GM10266 (cell line): ENCODE results near the gene INAFM1.

Source experiments
- DNase-seq: peaks from one replicate; pipeline ENCODE4 v3.0.0; 2012; ENCODE audit errors: extremely low spot score
- TF ChIP-seq, protein P1 (sequence below): IDR thresholded peaks from 2 replicates; pipeline ENCODE4 v1.5.1; 2012; ENCODE audit warnings: mild to moderate bottlenecking, low read depth; ENCODE audit not compliant: control insufficient read depth, insufficient read depth; ENCODE audit errors: missing control alignments

Gene INAFM1

DNA sequence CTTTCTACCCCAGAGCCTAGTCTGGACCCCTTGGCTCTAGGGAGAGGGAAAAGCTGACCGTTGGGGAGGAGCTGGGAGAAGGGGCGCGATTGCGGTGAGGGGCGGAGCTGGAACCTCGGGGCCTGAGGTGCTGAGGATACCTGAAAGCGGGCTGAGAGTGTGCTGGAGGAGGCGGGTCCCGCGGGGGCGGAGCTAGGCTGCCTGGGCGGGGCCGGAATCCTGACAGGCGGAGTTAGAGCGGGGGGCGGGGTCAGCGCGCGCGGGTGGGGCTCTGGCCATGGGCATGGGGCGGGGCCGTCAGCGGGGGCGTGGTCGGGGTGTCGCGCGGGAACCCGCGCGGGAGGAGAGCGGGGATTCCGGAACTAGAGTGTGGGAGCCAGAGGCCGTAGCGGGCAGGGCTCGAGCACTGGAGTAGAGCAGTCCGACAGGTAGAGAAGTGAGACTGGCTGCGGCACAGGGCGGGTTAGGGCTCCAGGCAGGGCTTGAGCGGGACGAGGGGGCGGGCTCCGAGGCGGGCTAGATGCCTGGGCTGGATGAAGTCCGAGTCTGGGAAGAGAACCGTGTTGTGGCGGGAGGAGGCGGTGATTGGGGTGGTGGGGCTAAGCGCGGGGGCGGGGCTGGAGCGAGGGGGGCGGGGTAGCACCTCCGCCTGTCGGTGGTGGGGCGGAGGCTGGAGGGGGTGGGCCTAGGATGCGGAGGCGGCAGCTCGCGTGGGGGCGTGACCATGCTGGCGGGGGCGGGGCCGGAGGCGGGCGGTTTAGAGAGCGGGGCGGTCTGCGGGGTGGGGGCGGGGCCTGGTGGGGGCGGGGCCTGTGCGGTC lies at the start of gene INAFM1:
TSS of gene INAFM1 (plus strand) at position 815 of the 820 bp plus-strand sequence. CDS start 35 bp downstream, outside the sequence.
- TF ChIP-seq, protein P1, sequence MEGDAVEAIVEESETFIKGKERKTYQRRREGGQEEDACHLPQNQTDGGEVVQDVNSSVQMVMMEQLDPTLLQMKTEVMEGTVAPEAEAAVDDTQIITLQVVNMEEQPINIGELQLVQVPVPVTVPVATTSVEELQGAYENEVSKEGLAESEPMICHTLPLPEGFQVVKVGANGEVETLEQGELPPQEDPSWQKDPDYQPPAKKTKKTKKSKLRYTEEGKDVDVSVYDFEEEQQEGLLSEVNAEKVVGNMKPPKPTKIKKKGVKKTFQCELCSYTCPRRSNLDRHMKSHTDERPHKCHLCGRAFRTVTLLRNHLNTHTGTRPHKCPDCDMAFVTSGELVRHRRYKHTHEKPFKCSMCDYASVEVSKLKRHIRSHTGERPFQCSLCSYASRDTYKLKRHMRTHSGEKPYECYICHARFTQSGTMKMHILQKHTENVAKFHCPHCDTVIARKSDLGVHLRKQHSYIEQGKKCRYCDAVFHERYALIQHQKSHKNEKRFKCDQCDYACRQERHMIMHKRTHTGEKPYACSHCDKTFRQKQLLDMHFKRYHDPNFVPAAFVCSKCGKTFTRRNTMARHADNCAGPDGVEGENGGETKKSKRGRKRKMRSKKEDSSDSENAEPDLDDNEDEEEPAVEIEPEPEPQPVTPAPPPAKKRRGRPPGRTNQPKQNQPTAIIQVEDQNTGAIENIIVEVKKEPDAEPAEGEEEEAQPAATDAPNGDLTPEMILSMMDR = no peak
- peak; percentile 98 for DNase-seq

DNA sequence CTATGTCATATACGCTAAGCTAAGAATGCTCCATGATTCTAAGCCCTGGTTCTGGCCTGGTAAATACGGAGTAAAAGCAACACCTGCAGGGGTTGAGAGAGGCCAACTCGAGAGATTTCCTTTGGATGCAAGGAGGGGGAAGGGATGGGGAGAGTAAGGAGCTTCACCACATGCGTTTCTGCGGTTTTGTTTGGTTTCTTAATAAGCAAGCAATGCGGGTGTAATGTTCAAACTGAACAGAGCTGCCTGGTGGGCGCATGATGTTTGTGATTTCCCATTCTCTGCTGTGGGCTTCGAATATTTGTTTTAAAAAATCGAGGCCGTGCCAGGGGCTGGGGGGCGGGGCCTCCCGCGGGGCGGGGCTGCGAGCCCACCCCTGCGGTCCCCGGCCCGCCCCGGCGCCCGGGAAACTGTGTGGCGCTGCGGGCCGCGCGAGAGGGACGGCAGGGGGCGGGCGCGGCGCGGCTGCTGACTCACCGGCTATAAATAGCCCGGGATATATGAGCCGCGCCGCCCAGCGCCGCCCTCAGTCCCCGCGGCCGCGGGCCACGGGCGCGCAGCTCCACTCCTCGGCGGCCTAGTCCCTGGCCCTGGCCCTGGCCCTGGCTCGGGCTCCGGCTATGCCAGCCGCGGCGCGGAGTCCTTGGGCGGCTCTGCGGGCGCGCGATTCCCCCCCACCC lies 48.8 kb upstream of the INAFM1 start:
- TF ChIP-seq, protein P1 = peak; percentile 35
- peak; percentile 99 for DNase-seq

DNA sequence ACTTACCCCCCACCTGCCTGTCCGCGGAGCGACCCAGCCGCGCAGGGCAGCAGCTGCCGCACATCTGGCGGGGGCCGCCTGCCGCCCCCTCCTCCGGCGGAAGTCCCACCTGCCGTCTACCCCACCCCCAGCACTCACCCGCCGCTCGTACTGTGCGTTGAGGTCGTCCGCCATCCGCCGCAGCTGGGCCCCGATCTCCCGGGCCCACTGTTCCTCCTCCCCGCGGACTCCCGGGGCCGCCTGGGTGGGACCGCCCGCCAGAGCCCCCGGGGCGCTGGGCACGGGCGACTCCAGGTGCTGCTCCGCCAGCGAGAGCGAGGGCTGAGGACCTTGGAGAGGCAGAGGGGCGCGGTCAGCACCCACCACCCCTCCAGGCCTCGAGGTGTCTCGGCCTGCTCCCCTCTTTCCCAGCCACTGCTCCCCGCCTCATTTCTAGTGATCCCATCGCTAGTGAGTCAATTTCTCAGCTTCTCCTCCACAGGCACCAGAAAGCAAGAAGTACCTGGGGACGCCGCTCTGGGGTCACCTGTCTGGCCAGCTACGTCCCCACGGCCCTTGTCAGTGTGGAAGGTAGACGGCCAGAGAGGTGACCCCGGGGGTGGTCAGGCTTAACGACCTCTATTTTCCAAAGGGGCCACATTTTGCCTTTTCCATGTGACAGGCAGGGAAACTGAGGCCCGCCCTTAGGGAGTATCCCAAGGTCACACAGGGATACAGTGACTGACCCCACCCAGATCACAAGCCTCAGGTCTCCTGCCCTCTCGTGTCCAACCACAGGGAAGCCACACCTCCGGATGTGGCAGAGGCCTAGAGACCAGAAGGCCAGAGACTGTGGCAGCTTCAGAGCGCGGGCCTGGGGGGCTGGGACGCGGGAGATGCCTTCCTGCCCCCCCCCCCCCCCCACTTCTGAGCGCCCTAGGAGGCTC lies 48.0 kb upstream of the INAFM1 start:
- TF ChIP-seq, protein P1 = peak; percentile 5
- DNase-seq = peak; percentile 86

DNA sequence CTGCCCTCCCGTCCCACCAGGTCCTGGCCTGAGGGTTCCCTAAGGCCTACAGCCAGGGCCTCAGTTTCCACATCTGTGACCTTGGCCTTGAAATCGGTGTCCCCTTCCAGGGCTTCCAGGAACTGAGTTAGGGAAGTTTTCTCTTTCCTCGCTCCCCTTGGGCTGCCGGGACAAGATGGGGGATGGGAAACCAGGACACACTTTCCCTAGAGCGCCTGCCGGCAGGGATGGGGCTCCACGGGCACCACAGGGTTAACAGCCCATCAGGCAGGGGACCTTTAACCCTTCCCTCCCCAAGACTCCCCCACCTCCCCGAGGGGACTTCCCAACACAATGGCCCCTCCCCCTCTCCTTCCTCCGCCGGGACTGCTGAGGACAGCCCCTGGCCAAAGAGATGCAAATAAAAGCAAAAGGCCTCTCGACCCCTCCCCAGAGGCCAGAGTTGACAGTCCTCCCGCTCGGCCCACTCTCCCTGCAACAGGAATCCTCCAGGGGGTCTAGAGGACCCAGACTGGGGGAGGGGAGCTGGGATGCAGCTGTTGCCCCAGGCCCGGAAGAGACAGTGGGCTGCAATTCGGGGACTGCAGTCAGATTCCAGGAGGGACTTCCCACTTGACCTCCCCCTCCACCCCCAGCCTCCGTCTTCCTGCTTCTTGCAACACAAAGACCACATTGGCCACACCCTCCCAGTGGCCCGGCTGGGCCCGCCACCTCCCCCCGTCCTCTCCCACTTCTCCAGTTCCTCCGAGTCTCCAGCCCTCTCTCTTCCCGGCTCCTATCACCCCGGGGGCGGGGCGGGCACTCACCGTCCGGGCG lies 47.1 kb upstream of the INAFM1 start:
- DNase-seq = peak; percentile 90
- TF ChIP-seq, protein P1 = no peak

DNA sequence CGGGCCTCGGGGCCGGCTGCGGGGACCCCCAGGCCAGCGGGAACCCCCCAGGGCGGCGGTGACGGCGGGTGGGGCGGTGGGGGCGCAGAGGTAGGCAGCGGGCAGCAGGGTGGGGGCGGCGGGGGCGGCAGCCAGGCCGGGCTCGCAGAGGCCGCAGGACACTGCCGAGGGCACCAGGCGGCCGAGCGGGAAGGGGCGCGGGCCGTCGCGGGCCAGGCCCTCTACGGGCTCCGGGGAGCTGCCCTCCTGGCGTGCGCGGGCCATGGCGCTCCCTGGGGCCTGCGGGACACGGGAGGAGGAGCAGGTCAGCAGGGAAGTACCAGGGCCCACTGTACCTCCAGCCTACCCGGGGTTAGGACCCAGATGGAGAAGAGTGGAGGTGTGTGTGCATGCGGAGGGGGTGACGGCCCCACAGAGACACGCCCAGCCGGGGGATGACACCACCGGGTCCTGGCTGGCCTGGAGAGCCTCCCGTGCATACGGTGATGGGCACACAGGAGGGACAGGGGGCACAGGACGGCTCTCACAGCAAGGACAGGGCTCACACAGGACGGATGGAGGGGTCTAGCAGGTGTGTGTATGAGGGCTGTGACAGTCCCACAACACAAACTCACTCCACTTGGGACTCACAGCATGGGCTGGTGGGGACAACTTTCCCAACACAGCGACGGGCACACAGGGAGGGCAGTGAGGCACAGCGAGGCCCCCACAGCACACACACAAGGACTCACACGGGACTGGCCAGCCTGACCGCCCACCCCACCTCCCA lies 46.3 kb upstream of the INAFM1 start:
- peak; percentile 70 for DNase-seq
- TF ChIP-seq, protein P1 = no peak

DNA sequence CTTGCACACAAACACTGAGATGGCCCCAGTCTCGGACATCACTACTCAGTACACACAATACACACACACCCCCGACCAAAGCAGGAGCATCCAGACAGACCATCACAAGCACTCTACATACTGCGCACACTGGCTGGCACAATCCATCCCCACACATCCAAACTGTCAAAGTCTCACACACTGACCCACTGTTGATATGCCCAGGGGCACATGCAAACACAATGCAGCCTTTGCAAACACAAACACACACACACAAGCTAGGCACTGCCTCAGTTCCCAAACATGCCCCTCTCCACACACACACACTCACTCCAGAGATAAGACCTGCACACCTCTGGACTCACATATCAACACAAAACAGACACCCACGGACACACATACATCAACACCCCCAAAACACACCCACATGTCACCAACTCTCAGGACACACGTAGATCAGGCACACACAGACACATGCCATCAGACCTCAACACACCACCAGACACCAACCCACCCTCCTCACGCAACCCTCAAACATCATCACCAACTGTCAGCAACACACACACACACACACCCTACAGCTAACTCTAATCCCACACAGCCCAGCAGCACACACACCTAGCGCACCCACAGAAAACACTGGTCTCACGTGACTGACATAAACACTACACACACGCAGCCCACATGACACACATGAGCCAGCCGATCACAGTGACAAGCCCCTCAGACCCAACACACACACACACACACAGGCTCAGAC lies 45.6 kb upstream of the INAFM1 start:
- TF ChIP-seq, protein P1 = no peak
- peak; percentile 22 for DNase-seq
